ENCODE results near the gene ID3. TPM values are rescaled to one million over a fixed set of nuclear protein-coding genes. Genes with fewer than 3 reads are reported as not detected.
A peak's percentile ranks its signal among the peaks of the same experiment; 100 is the strongest.

Gene ID3
- total RNA-seq, 1 donor from 2014 or later, result 91.4 TPM

DNA sequence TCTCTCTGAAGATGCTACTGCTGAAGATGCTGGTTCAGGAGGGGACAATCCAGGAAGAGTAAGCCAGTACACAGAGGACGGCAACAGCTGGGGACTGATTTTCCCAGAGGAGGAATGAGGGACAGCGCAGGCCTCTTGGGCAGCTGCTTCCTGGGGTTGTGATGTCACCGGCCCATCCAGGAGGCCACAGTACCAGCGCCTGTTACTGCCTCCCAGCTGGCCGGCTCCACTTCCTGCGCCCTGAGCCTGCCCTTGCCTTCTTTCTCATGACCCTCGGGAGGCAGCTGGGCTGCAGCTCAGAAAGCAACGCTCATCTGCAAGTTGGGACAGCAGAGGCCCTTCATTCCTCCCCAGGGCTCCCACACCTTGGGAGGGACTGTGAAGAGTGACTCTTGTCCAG, 21.9 kb upstream of the ID3 start:
- Histone ChIP-seq H4K20me1 (ENCODE audit: insufficient read depth, low read length) (no peaks in the 10 kb centered on the region), H3K9ac (ENCODE audit: low read length) (no peak overlapping the region), H3K79me2 (ENCODE audit: insufficient read depth, low read length) (no peaks in the 10 kb centered on the region), H3K9me3 (ENCODE audit: insufficient read depth, low read depth, low read length) (no peaks in the 10 kb centered on the region), H2AFZ (ENCODE audit: low read depth, low read length) (peak overlapping the region; percentile 64), H3K4me3 (ENCODE audit: insufficient read depth, low read depth, low read length) (no peak overlapping the region), H3K4me2 (ENCODE audit: low read length) (no peak overlapping the region), H3K27ac (ENCODE audit: low read depth, low read length) (peak overlapping the region; percentile 31), H3K36me3 (ENCODE audit: insufficient read depth, low read length) (no peaks in the 10 kb centered on the region), H3K4me1 (ENCODE audit: insufficient read depth, low read length) (peaks cover 29% of the 10 kb centered on the region), H3K27me3 (ENCODE audit: insufficient read depth, low read length) (no peaks in the 10 kb centered on the region)
- Mint-ChIP-seq H3K4me1 (ENCODE audit: low read depth, unreplicated experiment) (peaks cover 35% of the 10 kb centered on the region), H3K4me3 (ENCODE audit: unreplicated experiment) (no peak overlapping the region), H3K27ac (ENCODE audit: unreplicated experiment) (peak overlapping the region; percentile 58), H3K36me3 (ENCODE audit: low read depth, unreplicated experiment) (no peaks in the 10 kb centered on the region), H3K27me3 (ENCODE audit: low read depth, unreplicated experiment) (no peaks in the 10 kb centered on the region), H3K9me3 (ENCODE audit: unreplicated experiment) (no peaks in the 10 kb centered on the region)
- DNase-seq (ENCODE audit: low read depth), result no peak
- no peak for FAIRE-seq
- TF ChIP-seq, protein P1, sequence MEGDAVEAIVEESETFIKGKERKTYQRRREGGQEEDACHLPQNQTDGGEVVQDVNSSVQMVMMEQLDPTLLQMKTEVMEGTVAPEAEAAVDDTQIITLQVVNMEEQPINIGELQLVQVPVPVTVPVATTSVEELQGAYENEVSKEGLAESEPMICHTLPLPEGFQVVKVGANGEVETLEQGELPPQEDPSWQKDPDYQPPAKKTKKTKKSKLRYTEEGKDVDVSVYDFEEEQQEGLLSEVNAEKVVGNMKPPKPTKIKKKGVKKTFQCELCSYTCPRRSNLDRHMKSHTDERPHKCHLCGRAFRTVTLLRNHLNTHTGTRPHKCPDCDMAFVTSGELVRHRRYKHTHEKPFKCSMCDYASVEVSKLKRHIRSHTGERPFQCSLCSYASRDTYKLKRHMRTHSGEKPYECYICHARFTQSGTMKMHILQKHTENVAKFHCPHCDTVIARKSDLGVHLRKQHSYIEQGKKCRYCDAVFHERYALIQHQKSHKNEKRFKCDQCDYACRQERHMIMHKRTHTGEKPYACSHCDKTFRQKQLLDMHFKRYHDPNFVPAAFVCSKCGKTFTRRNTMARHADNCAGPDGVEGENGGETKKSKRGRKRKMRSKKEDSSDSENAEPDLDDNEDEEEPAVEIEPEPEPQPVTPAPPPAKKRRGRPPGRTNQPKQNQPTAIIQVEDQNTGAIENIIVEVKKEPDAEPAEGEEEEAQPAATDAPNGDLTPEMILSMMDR (IDR thresholded peaks at IDR 0.05; ENCODE audit: insufficient read depth, low read depth, low read length), result no peak
- no peak for TF ChIP-seq EZH2 (IDR thresholded peaks at IDR 0.05; ENCODE audit: insufficient read depth, low read length)

DNA sequence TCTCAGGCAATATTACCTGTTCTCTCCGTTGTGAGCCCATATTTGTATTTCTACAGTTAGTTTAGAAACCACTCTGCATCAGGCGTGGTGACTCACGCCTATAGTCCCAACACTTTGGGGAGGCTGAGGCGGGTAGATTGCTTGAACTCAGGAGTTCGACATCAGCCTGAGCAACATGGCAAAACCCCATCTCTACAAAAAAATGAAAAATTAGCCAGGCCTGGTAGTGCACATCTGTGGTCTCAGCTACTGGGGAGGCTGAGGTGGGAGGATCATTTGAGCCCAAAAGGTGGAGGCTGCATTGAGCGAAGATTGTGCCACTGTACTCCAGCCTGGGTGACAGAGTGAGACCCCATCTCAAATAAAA, 19.7 kb upstream of the ID3 start:
- no peaks in the 10 kb centered on the region for H3K79me2 ChIP-seq (ENCODE audit: insufficient read depth, low read length)
- no peaks in the 10 kb centered on the region for H4K20me1 ChIP-seq (ENCODE audit: insufficient read depth, low read length)
- FAIRE-seq (no peak), DNase-seq (ENCODE audit: low read depth) (no peak)
- H3K4me2 ChIP-seq (ENCODE audit: low read length), result peak overlapping the region; percentile 84
- H3K4me3 ChIP-seq (ENCODE audit: insufficient read depth, low read depth, low read length), result no peak overlapping the region
- H3K27ac ChIP-seq (ENCODE audit: low read depth, low read length), result peak overlapping the region; percentile 97
- Mint-ChIP-seq H3K27me3 (ENCODE audit: low read depth, unreplicated experiment) (no peaks in the 10 kb centered on the region), H3K4me1 (ENCODE audit: low read depth, unreplicated experiment) (peaks cover 40% of the 10 kb centered on the region), H3K4me3 (ENCODE audit: unreplicated experiment) (no peak overlapping the region), H3K36me3 (ENCODE audit: low read depth, unreplicated experiment) (no peaks in the 10 kb centered on the region), H3K9me3 (ENCODE audit: unreplicated experiment) (peaks cover 3% of the 10 kb centered on the region), H3K27ac (ENCODE audit: unreplicated experiment) (no peak overlapping the region)
- H2AFZ ChIP-seq (ENCODE audit: low read depth, low read length), result no peak overlapping the region
- H3K9ac ChIP-seq (ENCODE audit: low read length), result peak overlapping the region; percentile 78
- no peaks in the 10 kb centered on the region for H3K9me3 ChIP-seq (ENCODE audit: insufficient read depth, low read depth, low read length)
- TF ChIP-seq, protein P1 (IDR thresholded peaks at IDR 0.05; ENCODE audit: insufficient read depth, low read depth, low read length), result no peak
- TF ChIP-seq EZH2 (IDR thresholded peaks at IDR 0.05; ENCODE audit: insufficient read depth, low read length), result no peak
- H3K27me3 ChIP-seq (ENCODE audit: insufficient read depth, low read length), result no peaks in the 10 kb centered on the region
- peaks cover 37% of the 10 kb centered on the region for H3K4me1 ChIP-seq (ENCODE audit: insufficient read depth, low read length)
- no peaks in the 10 kb centered on the region for H3K36me3 ChIP-seq (ENCODE audit: insufficient read depth, low read length)

DNA sequence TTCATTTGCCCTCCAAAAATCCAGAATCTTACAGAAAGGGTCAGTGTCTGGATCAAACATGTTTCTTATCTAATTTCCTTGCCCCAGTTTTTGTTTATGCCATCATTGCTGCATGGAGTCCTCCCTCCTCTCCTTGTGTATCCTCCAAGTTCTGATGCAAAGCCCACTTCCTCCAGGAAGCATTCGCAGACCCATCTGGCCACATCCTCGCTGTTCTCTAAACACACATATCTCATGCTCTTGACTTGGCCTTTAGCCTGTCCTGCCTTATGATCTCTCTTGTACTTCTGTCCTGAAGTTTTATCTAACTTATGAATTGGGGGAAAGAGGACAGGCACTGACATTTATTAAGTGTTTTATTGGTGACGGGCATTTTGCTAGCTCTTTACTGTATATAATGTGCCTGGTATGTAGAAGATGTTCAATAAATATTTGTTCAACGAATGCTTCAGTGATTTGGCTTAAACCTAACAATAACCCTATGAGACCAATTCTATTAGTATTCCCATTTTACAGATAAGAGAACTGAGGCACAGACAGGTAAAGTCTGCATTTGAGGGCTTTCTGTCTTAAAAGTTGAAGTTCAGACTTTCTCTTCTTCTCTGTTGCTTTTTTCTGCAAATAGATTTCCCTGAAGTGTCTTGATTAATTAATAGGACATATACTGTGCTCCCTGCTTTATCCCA, 19.2 kb upstream of the ID3 start:
- no peak for FAIRE-seq
- Histone ChIP-seq H3K9ac (ENCODE audit: low read length) (peak overlapping the region; percentile 78), H3K4me2 (ENCODE audit: low read length) (peak overlapping the region; percentile 84), H3K27ac (ENCODE audit: low read depth, low read length) (peak overlapping the region; percentile 97), H4K20me1 (ENCODE audit: insufficient read depth, low read length) (no peaks in the 10 kb centered on the region), H3K79me2 (ENCODE audit: insufficient read depth, low read length) (no peaks in the 10 kb centered on the region), H2AFZ (ENCODE audit: low read depth, low read length) (no peak overlapping the region), H3K36me3 (ENCODE audit: insufficient read depth, low read length) (no peaks in the 10 kb centered on the region), H3K4me3 (ENCODE audit: insufficient read depth, low read depth, low read length) (no peak overlapping the region), H3K4me1 (ENCODE audit: insufficient read depth, low read length) (peaks cover 37% of the 10 kb centered on the region), H3K27me3 (ENCODE audit: insufficient read depth, low read length) (no peaks in the 10 kb centered on the region), H3K9me3 (ENCODE audit: insufficient read depth, low read depth, low read length) (no peaks in the 10 kb centered on the region)
- Mint-ChIP-seq H3K27ac (ENCODE audit: unreplicated experiment) (peak overlapping the region; percentile 75), H3K36me3 (ENCODE audit: low read depth, unreplicated experiment) (no peaks in the 10 kb centered on the region), H3K4me3 (ENCODE audit: unreplicated experiment) (no peak overlapping the region), H3K9me3 (ENCODE audit: unreplicated experiment) (peaks cover 3% of the 10 kb centered on the region), H3K4me1 (ENCODE audit: low read depth, unreplicated experiment) (peaks cover 40% of the 10 kb centered on the region), H3K27me3 (ENCODE audit: low read depth, unreplicated experiment) (no peaks in the 10 kb centered on the region)
- no peak for TF ChIP-seq EZH2 (IDR thresholded peaks at IDR 0.05; ENCODE audit: insufficient read depth, low read length)
- TF ChIP-seq, protein P1 (IDR thresholded peaks at IDR 0.05; ENCODE audit: insufficient read depth, low read depth, low read length), result no peak
- DNase-seq (ENCODE audit: low read depth), result no peak

Measured in astrocyte (in vitro differentiated cells and primary cell).